OCI-LY3 (cell line): ENCODE data around the gene MAS1.

ENCODE experiments used
- H2AFZ ChIP-seq: fragments of 200-600, 300-600 bp; shearing (Covaris generic); 2 replicates; pipeline ENCODE4 v1.6.0; 2014; ENCODE audit warnings: antibody characterized with exemption, low read depth, low read length
- H3K27ac ChIP-seq: fragments of 200-600, 300-600 bp; sonication (generic); 2 replicates; pipeline ENCODE4 v1.5.1; 2014; ENCODE audit warnings: mild to moderate bottlenecking, low read length, moderate library complexity, mixed read lengths
- H3K27me3 ChIP-seq: fragments of 200-600, 300-600 bp; sonication (generic); 2 replicates; pipeline ENCODE4 v1.6.1; 2014; ENCODE audit warnings: low read depth, low read length, mixed read lengths
- H3K36me3 ChIP-seq: fragments of 200-600, 300-600 bp; sonication (generic); replicated peaks from 2 replicates; pipeline ENCODE3; 2014; ENCODE audit warnings: low read depth, low read length, mixed read lengths
- H3K4me1 ChIP-seq: fragments of 300-600, 200-600 bp; sonication (generic); 2 replicates; pipeline ENCODE4 v1.6.1; 2014; ENCODE audit warnings: low read length, mixed read lengths
- H3K4me2 ChIP-seq: fragments of 200-600, 300-600 bp; sonication (generic); 2 replicates; pipeline ENCODE4 v1.6.1; 2014; ENCODE audit warnings: low read length, mixed read lengths
- H3K4me3 ChIP-seq: fragments of 300-600, 200-600 bp; sonication (generic); 2 replicates; pipeline ENCODE4 v1.5.1; 2014; ENCODE audit warnings: antibody characterized with exemption, mild to moderate bottlenecking, low read length, moderate library complexity
- H3K79me2 ChIP-seq: fragments of 300-600, 200-600 bp; shearing (Covaris generic); 2 replicates; pipeline ENCODE4 v1.6.1; 2014; ENCODE audit warnings: mild to moderate bottlenecking, low read length, mixed read lengths
- H3K9ac ChIP-seq: fragments of 300-600, 200-600 bp; shearing (Covaris generic); 2 replicates; pipeline ENCODE4 v1.6.0; 2014; ENCODE audit warnings: mild to moderate bottlenecking, low read length, moderate library complexity
- H3K9me3 ChIP-seq: fragments of 200-600, 300-600 bp; shearing (Covaris generic); 2 replicates; pipeline ENCODE4 v1.6.1; 2014; ENCODE audit warnings: low read length, mixed read lengths; ENCODE audit not compliant: insufficient read depth
- H4K20me1 ChIP-seq: fragments of 200-600, 300-600 bp; sonication (generic); 2 replicates; pipeline ENCODE4 v1.6.1; 2016; ENCODE audit warnings: low read length, mixed read lengths; ENCODE audit not compliant: insufficient read depth
- CTCF ChIP-seq: fragments of 200-600, 300-600 bp; sonication (generic); IDR thresholded peaks from 2 replicates; pipeline ENCODE4 v1.5.1; 2014; ENCODE audit warnings: antibody characterized with exemption, low read length, low read depth
- EZH2phosphoT487 ChIP-seq: fragments of 200-600 bp; shearing (Covaris generic); IDR thresholded peaks from 2 replicates; pipeline ENCODE4 v1.6.1; 2018; ENCODE audit warnings: antibody characterized with exemption, mixed run types, low read depth

The MAS1 gene

GRCh38 chr6:159913862-159914564 lies 23.2 kb downstream of the MAS1 start:
- H4K20me1 ChIP-seq: no peaks in the 10 kb centered on the region
- 0 out of 2 replicates have a peak, but pooled peaks cover 6% of the 10 kb centered on the region for H3K4me1 ChIP-seq
- H3K4me2 ChIP-seq: no peak overlapping the region
- no peak overlapping the region for H2AFZ ChIP-seq
- H3K9me3 ChIP-seq: no peaks in the 10 kb centered on the region
- no peaks in the 10 kb centered on the region for H3K79me2 ChIP-seq
- no peak overlapping the region for H3K4me3 ChIP-seq
- TF ChIP-seq CTCF (no peak), EZH2phosphoT487 (no peak)
- no peak overlapping the region for H3K9ac ChIP-seq
- peaks cover 25% of the 10 kb centered on the region for H3K27me3 ChIP-seq
- H3K36me3 ChIP-seq: no peaks in the 10 kb centered on the region
- no peak overlapping the region for H3K27ac ChIP-seq

- no peak overlapping the region for H3K9ac ChIP-seq
- no peaks in the 10 kb centered on the region for H3K36me3 ChIP-seq
- H3K4me3 ChIP-seq: no peak overlapping the region
- H3K27me3 ChIP-seq: peaks cover 20% of the 10 kb centered on the region
- no peak overlapping the region for H2AFZ ChIP-seq
- TF ChIP-seq EZH2phosphoT487: no peak
- no peak for TF ChIP-seq CTCF
- H3K27ac ChIP-seq: no peak overlapping the region
- 0 out of 2 replicates have a peak, but pooled peaks cover 6% of the 10 kb centered on the region for H3K4me1 ChIP-seq
- no peaks in the 10 kb centered on the region for H4K20me1 ChIP-seq
- H3K9me3 ChIP-seq: no peaks in the 10 kb centered on the region
- no peak overlapping the region for H3K4me2 ChIP-seq
- no peaks in the 10 kb centered on the region for H3K79me2 ChIP-seq
These were observed 23.8 kb downstream of the MAS1 start for GRCh38 chr6:159914565-159914923.

- Histone ChIP-seq H2AFZ (no peak overlapping the region), H3K79me2 (no peaks in the 10 kb centered on the region), H3K4me2 (no peak overlapping the region), H3K27ac (no peak overlapping the region), H3K9ac (no peak overlapping the region), H3K4me1 (0 out of 2 replicates have a peak, but pooled peaks cover 6% of the 10 kb centered on the region), H3K9me3 (no peaks in the 10 kb centered on the region), H3K36me3 (no peaks in the 10 kb centered on the region), H4K20me1 (no peaks in the 10 kb centered on the region), H3K4me3 (no peak overlapping the region), H3K27me3 (peaks cover 13% of the 10 kb centered on the region; the same call in 1 of the 2 replicates)
- TF ChIP-seq CTCF (no peak), EZH2phosphoT487 (no peak)
These were observed 24.6 kb downstream of the MAS1 start for GRCh38 chr6:159915397-159915796.

- no peak overlapping the region for H2AFZ ChIP-seq
- H3K27me3 ChIP-seq: peaks cover 7% of the 10 kb centered on the region; the same call in 1 of the 2 replicates
- H3K36me3 ChIP-seq: no peaks in the 10 kb centered on the region
- H3K27ac ChIP-seq: no peak overlapping the region
- H3K9me3 ChIP-seq: no peaks in the 10 kb centered on the region
- no peak overlapping the region for H3K4me3 ChIP-seq
- no peak overlapping the region for H3K4me2 ChIP-seq
- H4K20me1 ChIP-seq: no peaks in the 10 kb centered on the region
- 0 out of 2 replicates have a peak, but pooled peaks cover 6% of the 10 kb centered on the region for H3K4me1 ChIP-seq
- no peak overlapping the region for H3K9ac ChIP-seq
- H3K79me2 ChIP-seq: no peaks in the 10 kb centered on the region
- no peak for TF ChIP-seq EZH2phosphoT487
- no peak for TF ChIP-seq CTCF
These were observed 25.4 kb downstream of the MAS1 start for GRCh38 chr6:159916237-159916636.
